HepG2 (cell line): ENCODE results near the gene RABL2A. TPM values are rescaled to one million over a fixed set of nuclear protein-coding genes. Genes with fewer than 3 reads are reported as not detected.
"Not testable (repeated sequence)": the region's sequence is repeated elsewhere in the genome, so short reads cannot be mapped to it uniquely, and the experiment has no call there.

Experiments
- BRF2 ChIP-seq: sonication (generic); formaldehyde crosslinking; IDR thresholded peaks from 2 replicates; pipeline ENCODE4 v1.8.1; 2022; ENCODE audit warnings: mild to moderate bottlenecking, missing genetic modification reagents
- CBX1 ChIP-seq: IDR thresholded peaks from one replicate; pipeline ENCODE4 v1.6.1; 2016; ENCODE audit warnings: antibody characterized with exemption, low read depth
- CEBPG ChIP-seq: IDR thresholded peaks from 2 replicates; pipeline ENCODE4 v1.6.1; 2016
- DMAP1 ChIP-seq: IDR thresholded peaks from 2 replicates; pipeline ENCODE4 v1.6.1; 2016
- DMTF1 ChIP-seq: sonication (generic); formaldehyde crosslinking; IDR thresholded peaks from 2 replicates; pipeline ENCODE4 v1.4.0; 2020; ENCODE audit warnings: mild to moderate bottlenecking, missing genetic modification reagents
- KLF16 ChIP-seq, 2 experiments: sonication (generic) in 1 of 2; formaldehyde crosslinking in 1 of 2; IDR thresholded peaks; 2 replicates each; pipeline versions ENCODE4 v1.6.1 to v1.8.0; 2016 to 2023; ENCODE audit warnings: missing genetic modification reagents in 2 of 2, missing compliant biosample characterization in 1 of 2
- MED1 ChIP-seq: sonication (generic); formaldehyde crosslinking; IDR thresholded peaks from 2 replicates; pipeline ENCODE4 v1.4.0; 2020; ENCODE audit warnings: missing genetic modification reagents
- SP1 ChIP-seq, 2 experiments: fragments of 450-650 bp in 1 of 2; sonication (generic) in 1 of 2; formaldehyde crosslinking in 1 of 2; IDR thresholded peaks; 2 replicates each; pipeline versions ENCODE4 v1.4.0 to v1.6.1; 2016 to 2020; ENCODE audit warnings: missing genetic modification reagents in 1 of 2
- TFE3 ChIP-seq: IDR thresholded peaks from 2 replicates; pipeline ENCODE4 v1.6.1; 2016
- TP53 ChIP-seq: sonication (generic); formaldehyde crosslinking; conservative IDR thresholded peaks from 2 replicates; pipeline ENCODE4 v1.4.0; 2020; ENCODE audit warnings: missing genetic modification reagents
- TSC22D2 ChIP-seq: sonication (generic); formaldehyde crosslinking; IDR thresholded peaks from 2 replicates; pipeline ENCODE4 v1.5.1; 2020; ENCODE audit warnings: missing genetic modification reagents, mild to moderate bottlenecking, borderline replicate concordance
- YEATS2 ChIP-seq: sonication (generic); formaldehyde crosslinking; IDR thresholded peaks from 2 replicates; pipeline ENCODE4 v1.4.0; 2020; ENCODE audit warnings: missing genetic modification reagents, borderline replicate concordance
- ZBTB39 ChIP-seq: sonication (generic); formaldehyde crosslinking; IDR thresholded peaks from 2 replicates; pipeline ENCODE4 v1.5.0; 2020; ENCODE audit warnings: missing genetic modification reagents
- ZBTB44 ChIP-seq: sonication (generic); formaldehyde crosslinking; IDR thresholded peaks from 2 replicates; pipeline ENCODE4 v1.4.0; 2020; ENCODE audit warnings: missing genetic modification reagents
- ZNF124 ChIP-seq: sonication (generic); formaldehyde crosslinking; IDR thresholded peaks from 2 replicates; pipeline ENCODE4 v1.4.0; 2020; ENCODE audit warnings: missing genetic modification reagents
- ZNF292 ChIP-seq: sonication (generic); formaldehyde crosslinking; IDR thresholded peaks from 2 replicates; pipeline ENCODE4 v1.8.1; 2022; ENCODE audit warnings: mild to moderate bottlenecking, low read depth, missing genetic modification reagents, borderline replicate concordance
- ZNF431 ChIP-seq: sonication (generic); formaldehyde crosslinking; IDR thresholded peaks from 2 replicates; pipeline ENCODE4 v1.9.0; 2022; ENCODE audit warnings: missing genetic modification reagents, low read depth, mild to moderate bottlenecking, borderline replicate concordance
- ZNF772 ChIP-seq: sonication (generic); formaldehyde crosslinking; IDR thresholded peaks from 2 replicates; pipeline ENCODE4 v1.5.0; 2020; ENCODE audit warnings: mild to moderate bottlenecking, missing genetic modification reagents
- ZNF777 ChIP-seq: sonication (generic); formaldehyde crosslinking; IDR thresholded peaks from 2 replicates; pipeline ENCODE4 v1.4.0; 2020; ENCODE audit warnings: missing genetic modification reagents
- ZNF782 ChIP-seq: sonication (generic); formaldehyde crosslinking; IDR thresholded peaks from 2 replicates; pipeline ENCODE4 v1.4.0; 2020; ENCODE audit warnings: missing genetic modification reagents, mild to moderate bottlenecking, borderline replicate concordance
- ZNF883 ChIP-seq: sonication (generic); formaldehyde crosslinking; IDR thresholded peaks from 2 replicates; pipeline ENCODE4 v1.5.1; 2020; ENCODE audit warnings: mild to moderate bottlenecking, missing genetic modification reagents; ENCODE audit errors: not compliant biosample characterization
- polyA plus RNA-seq, 8 experiments: library from polyadenylated mRNA; depleted of rRNA in 3 of 8; stranded (reverse) in 7 of 8; unstranded in 1 of 8; fragments of >200 nt; fragmentation: Illumina TruSeq in 4 of 8; extraction: Trizol in 4 of 8; gene quantifications; 2 replicates each; pipeline versions ENCODE4 v1.2.1 to v1.2.3, GENCODE V29; 2011 to 2016; ENCODE audit warnings: low read depth in 4 of 8, missing spikeins in 1 of 8, mixed read lengths in 1 of 8; ENCODE audit not compliant: insufficient read depth in 1 of 8
- total RNA-seq, 5 experiments: library from RNA; depleted of rRNA; stranded (reverse); fragments of >200 nt; fragmentation: Illumina TruSeq; extraction: Trizol; gene quantifications; 2 replicates each; pipeline ENCODE4 v1.2.3, GENCODE V29; 2016; ENCODE audit warnings: low read depth in 1 of 5

The RABL2A gene
- total and polyA plus RNA-seq, 2 of the 13 experiments (the other 11 are each of a cell fraction or from before 2014, with no cell fraction given) = 9.6 to 13.4 TPM

GRCh38 chr2:113583521-113584225 is 43.4 kb upstream of the RABL2A start (continued):
- peak in 1 of 2 experiments; percentile 96; a peak in 2 of 4 replicates for TF ChIP-seq KLF16 (CRISPR knock-in tag; IDR thresholded peaks at IDR 0.05)
- peak; percentile 85 for TF ChIP-seq DMAP1 (CRISPR knock-in tag)
- TF ChIP-seq ZNF124 = peak; percentile 91
- TF ChIP-seq BRF2 (CRISPR knock-in tag) = peak; percentile 77
- peak; percentile 88 for TF ChIP-seq MED1 (CRISPR knock-in tag)
- peak; percentile 91; the same call in 1 of the 2 replicates for TF ChIP-seq ZBTB39 (CRISPR knock-in tag)
- peak; percentile 79 for TF ChIP-seq TFE3
- peak; percentile 99 for TF ChIP-seq ZNF782 (CRISPR knock-in tag)
- TF ChIP-seq ZBTB44 (CRISPR knock-in tag) = peak; percentile 74; the same call in 1 of the 2 replicates
- TF ChIP-seq ZNF292 (CRISPR knock-in tag) = 0 out of 2 replicates have a peak, but pooled peaks have one; percentile 44
- peak; percentile 93 for TF ChIP-seq ZNF777 (CRISPR knock-in tag)
- 0 out of 2 replicates have a peak, but pooled peaks have one; percentile 57 for TF ChIP-seq DMTF1 (CRISPR knock-in tag)
- TF ChIP-seq ZNF883 (CRISPR knock-in tag) = peak; percentile 95
- not testable (repeated sequence) for TF ChIP-seq SP1 (IDR thresholded peaks at IDR 0.05)
- TF ChIP-seq SP1 (CRISPR knock-in tag; IDR thresholded peaks at IDR 0.05) = peak; percentile 79
- 0 out of 2 replicates have a peak, but pooled peaks have one; percentile 82 for TF ChIP-seq TP53 (CRISPR knock-in tag)
- peak; percentile 96 for TF ChIP-seq ZNF772 (CRISPR knock-in tag)
- TF ChIP-seq YEATS2 (CRISPR knock-in tag) = peak; percentile 85
- TF ChIP-seq TSC22D2 (CRISPR knock-in tag) = peak; percentile 94
- peak; percentile 96 for TF ChIP-seq CBX1
- peak; percentile 96 for TF ChIP-seq ZNF431 (CRISPR knock-in tag)
- TF ChIP-seq CEBPG (CRISPR knock-in tag) = peak; percentile 39
